Karpas-422 (cell line): ENCODE measurements around the gene DCUN1D3. TPM values are rescaled to one million over a fixed set of nuclear protein-coding genes. Genes with fewer than 3 reads are reported as not detected.

ENCODE experiments used
- DNase-seq: peaks from one replicate; pipeline ENCODE4 v3.0.0-alpha.2; 2015
- H2AFZ ChIP-seq: fragments of 200-600 bp; sonication (generic); 2 replicates; pipeline ENCODE4 v1.6.1; 2014; ENCODE audit warnings: antibody characterized with exemption, low read length, mixed read lengths
- H3K27ac ChIP-seq: fragments of 200-600 bp; sonication (generic); 2 replicates; pipeline ENCODE4 v1.5.1; 2014; ENCODE audit warnings: mild to moderate bottlenecking, low read length, moderate library complexity
- H3K27me3 ChIP-seq: fragments of 200-600 bp; sonication (generic); 2 replicates; pipeline ENCODE4 v1.6.1; 2014; ENCODE audit warnings: low read length, mixed read lengths
- H3K36me3 ChIP-seq: fragments of 200-600 bp; sonication (generic); 2 replicates; pipeline ENCODE4 v1.6.1; 2014; ENCODE audit warnings: low read length, mixed read lengths; ENCODE audit not compliant: insufficient read depth
- H3K4me1 ChIP-seq: fragments of 200-600 bp; sonication (generic); 2 replicates; pipeline ENCODE4 v1.6.1; 2014; ENCODE audit warnings: mild to moderate bottlenecking, low read length, mixed read lengths
- H3K4me2 ChIP-seq: fragments of 200-600 bp; sonication (generic); 2 replicates; pipeline ENCODE4 v1.6.1; 2014; ENCODE audit warnings: low read length, low read depth, mild to moderate bottlenecking; ENCODE audit not compliant: poor library complexity, severe bottlenecking
- H3K4me3 ChIP-seq: fragments of 200-600 bp; sonication (generic); 2 replicates; pipeline ENCODE4 v1.5.1; 2014; ENCODE audit warnings: mild to moderate bottlenecking, antibody characterized with exemption, low read length, mixed read lengths
- H3K79me2 ChIP-seq: fragments of 200-600 bp; sonication (generic); 2 replicates; pipeline ENCODE4 v1.6.1; 2014; ENCODE audit warnings: mild to moderate bottlenecking, low read length, mixed read lengths
- H3K9ac ChIP-seq: fragments of 200-600 bp; sonication (generic); 2 replicates; pipeline ENCODE4 v1.6.0; 2014; ENCODE audit warnings: low read length
- H3K9me2 ChIP-seq: fragments of 200-600 bp; sonication (generic), shearing (Covaris generic); replicated peaks from 2 replicates; pipeline ENCODE4 v1.6.0; 2014; ENCODE audit warnings: mild to moderate bottlenecking, low read length, moderate library complexity; ENCODE audit not compliant: insufficient read depth
- H3K9me3 ChIP-seq: fragments of 300-700, 200-600 bp; sonication (generic); 2 replicates; pipeline ENCODE4 v1.6.1; 2014; ENCODE audit warnings: low read length, mixed read lengths
- H4K20me1 ChIP-seq: fragments of 200-600 bp; sonication (generic); 2 replicates; pipeline ENCODE4 v1.6.1; 2014; ENCODE audit warnings: mild to moderate bottlenecking, antibody characterized with exemption, low read length, low read depth; ENCODE audit not compliant: insufficient read depth
- total RNA-seq: library from RNA; depleted of rRNA; stranded (reverse); fragments of >200 nt; shearing (Covaris generic); gene quantifications from 2 replicates; pipeline ENCODE4 v1.2.3, GENCODE V29; 2014; ENCODE audit warnings: low replicate concordance

The DCUN1D3 gene
- total RNA-seq, 1 experiment from 2014 or later, result 7.3 TPM

DNA sequence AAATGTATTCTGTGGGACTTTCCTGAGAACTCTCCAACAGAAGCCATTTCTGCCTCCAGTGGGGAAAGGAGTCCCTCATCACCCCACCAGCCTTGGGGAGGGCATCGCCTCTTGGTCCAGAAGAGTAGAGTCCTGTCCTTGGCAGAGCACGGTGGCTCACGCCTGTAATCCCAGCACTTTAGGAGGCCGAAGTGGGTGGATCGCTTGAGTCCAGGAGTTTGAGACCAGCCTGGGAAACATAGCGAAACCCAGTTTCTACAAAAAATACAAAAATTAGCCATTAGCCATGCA is 41.4 kb upstream of the DCUN1D3 start:
- Histone ChIP-seq H3K79me2 (no peaks in the 10 kb centered on the region), H3K4me2 (no peak overlapping the region), H3K9ac (no peak overlapping the region), H3K4me1 (no peaks in the 10 kb centered on the region; the same call in 1 of the 2 replicates), H4K20me1 (no peaks in the 10 kb centered on the region), H3K27ac (no peak overlapping the region), H3K27me3 (no peaks in the 10 kb centered on the region), H3K4me3 (no peak overlapping the region), H2AFZ (no peak overlapping the region), H3K9me2 (no peaks in the 10 kb centered on the region), H3K9me3 (no peaks in the 10 kb centered on the region), H3K36me3 (no peaks in the 10 kb centered on the region)
- no peak for DNase-seq

DNA sequence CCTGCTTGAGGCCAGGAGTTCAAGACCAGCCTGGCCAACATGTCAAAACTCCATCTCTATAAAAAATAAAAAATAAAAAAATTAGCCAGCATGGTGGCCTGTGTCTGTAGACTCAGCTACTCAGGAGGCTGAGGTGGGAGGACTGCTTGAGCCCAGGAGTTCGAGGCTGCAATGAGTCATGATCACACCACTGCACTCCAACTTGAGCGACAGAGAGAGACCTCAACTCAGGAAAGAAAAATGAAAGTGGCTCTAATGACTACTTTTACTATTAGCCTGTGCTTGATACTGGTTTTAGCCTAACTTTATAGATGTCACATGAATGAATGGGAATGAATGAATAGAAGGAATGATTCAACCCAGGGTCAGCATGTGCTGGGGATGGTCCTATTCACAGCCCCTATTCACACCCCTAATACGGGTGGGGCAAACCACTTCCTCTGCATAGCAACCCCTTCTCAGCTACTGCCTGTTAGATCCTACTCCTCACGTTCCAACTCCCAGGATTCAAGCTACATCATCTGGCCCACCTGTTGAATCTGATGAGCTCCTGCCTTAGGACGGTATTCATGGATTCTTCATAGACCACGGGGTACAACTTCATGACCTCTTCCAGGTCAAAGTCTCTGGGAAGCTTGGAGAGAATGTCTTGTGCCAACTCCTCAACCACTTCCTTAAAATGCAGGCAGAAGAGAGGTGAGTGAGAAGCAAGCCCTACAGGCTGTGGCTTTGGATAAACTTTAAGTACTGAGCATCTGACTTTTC is 40.9 kb upstream of the DCUN1D3 start:
- DNase-seq, result no peak
- H3K27ac ChIP-seq, result no peak overlapping the region
- no peak overlapping the region for H3K9ac ChIP-seq
- H3K4me1 ChIP-seq, result no peaks in the 10 kb centered on the region; the same call in 1 of the 2 replicates
- H3K4me2 ChIP-seq, result no peak overlapping the region
- no peaks in the 10 kb centered on the region for H3K9me3 ChIP-seq
- no peak overlapping the region for H2AFZ ChIP-seq
- H3K79me2 ChIP-seq, result no peaks in the 10 kb centered on the region
- H3K27me3 ChIP-seq, result no peaks in the 10 kb centered on the region
- H4K20me1 ChIP-seq, result no peaks in the 10 kb centered on the region
- H3K4me3 ChIP-seq, result no peak overlapping the region
- H3K9me2 ChIP-seq, result no peaks in the 10 kb centered on the region
- no peaks in the 10 kb centered on the region for H3K36me3 ChIP-seq

DNA sequence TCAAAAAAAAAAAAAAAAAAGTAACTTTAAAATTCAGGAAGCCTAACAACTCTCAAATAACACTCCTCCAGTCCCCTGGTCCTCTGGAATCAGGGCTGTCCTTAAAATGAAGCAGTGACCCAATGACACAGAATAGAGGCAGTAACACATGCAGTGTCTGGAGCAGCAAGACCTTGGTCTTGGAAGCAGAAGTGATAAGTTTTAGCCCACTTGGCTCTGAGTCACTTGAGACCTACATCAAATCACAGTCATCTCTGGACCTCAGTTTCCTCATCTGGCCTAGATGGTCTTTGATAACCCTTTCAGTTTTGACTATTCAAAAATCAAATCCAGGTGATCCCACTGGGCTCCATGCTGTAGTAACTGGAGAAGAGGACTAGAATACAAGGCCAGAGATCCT is 39.5 kb upstream of the DCUN1D3 start:
- H4K20me1 ChIP-seq, result no peaks in the 10 kb centered on the region
- H3K4me2 ChIP-seq, result no peak overlapping the region
- H3K27ac ChIP-seq, result no peak overlapping the region
- no peaks in the 10 kb centered on the region for H3K4me1 ChIP-seq
- no peaks in the 10 kb centered on the region for H3K9me2 ChIP-seq
- DNase-seq, result no peak
- no peak overlapping the region for H3K4me3 ChIP-seq
- H3K9me3 ChIP-seq, result no peaks in the 10 kb centered on the region
- H3K27me3 ChIP-seq, result no peaks in the 10 kb centered on the region
- no peak overlapping the region for H3K9ac ChIP-seq
- H3K79me2 ChIP-seq, result no peaks in the 10 kb centered on the region
- no peaks in the 10 kb centered on the region for H3K36me3 ChIP-seq
- no peak overlapping the region for H2AFZ ChIP-seq

DNA sequence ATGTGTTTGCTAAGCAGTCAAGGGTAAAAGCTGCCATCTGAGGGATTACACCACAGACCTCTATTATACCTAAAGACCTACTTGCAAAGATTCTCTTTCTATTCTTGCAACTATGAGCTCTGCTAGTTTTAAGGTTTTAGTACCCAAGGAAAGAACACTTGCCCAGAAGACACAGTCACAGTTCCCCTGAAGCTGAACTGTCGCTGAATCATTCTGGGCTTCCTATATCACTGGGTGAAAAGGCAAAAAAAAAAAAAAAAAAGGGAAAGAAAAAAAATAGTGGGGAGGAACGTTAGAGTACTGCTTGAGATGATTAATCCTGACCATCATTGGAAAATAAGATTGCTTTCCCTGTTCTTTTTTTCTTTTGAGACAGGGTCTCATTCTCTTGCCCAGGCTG is 38.3 kb upstream of the DCUN1D3 start:
- Histone ChIP-seq H3K4me3 (no peak overlapping the region), H4K20me1 (no peaks in the 10 kb centered on the region), H3K36me3 (no peaks in the 10 kb centered on the region), H3K9ac (no peak overlapping the region), H3K27ac (no peak overlapping the region), H2AFZ (no peak overlapping the region), H3K9me3 (no peaks in the 10 kb centered on the region), H3K79me2 (no peaks in the 10 kb centered on the region), H3K27me3 (no peaks in the 10 kb centered on the region), H3K9me2 (no peaks in the 10 kb centered on the region), H3K4me2 (no peak overlapping the region), H3K4me1 (no peaks in the 10 kb centered on the region)
- DNase-seq, result no peak

DNA sequence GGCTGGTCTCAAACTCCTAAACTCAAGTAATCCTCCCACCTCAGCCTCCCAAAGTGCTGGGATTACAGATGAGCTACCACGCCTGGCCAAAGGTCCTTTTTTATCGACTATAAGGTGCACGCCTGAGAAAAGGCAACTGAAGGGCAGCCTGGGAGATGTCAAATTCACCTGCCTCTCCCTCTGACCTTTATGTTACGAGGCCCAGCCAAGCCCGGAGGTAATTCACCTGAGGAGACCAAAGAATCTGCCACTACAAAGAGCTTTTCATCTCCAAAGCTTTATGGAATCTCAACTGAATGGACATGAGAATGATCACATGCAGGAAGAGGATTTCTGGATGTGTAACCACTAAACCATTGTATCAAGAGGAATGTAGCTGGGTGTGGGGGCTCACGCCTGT is 37.6 kb upstream of the DCUN1D3 start:
- no peak overlapping the region for H3K9ac ChIP-seq
- no peaks in the 10 kb centered on the region for H3K27me3 ChIP-seq
- H3K79me2 ChIP-seq, result no peaks in the 10 kb centered on the region
- H3K9me2 ChIP-seq, result no peaks in the 10 kb centered on the region
- no peak overlapping the region for H3K27ac ChIP-seq
- H2AFZ ChIP-seq, result no peak overlapping the region
- H3K4me1 ChIP-seq, result no peaks in the 10 kb centered on the region
- H4K20me1 ChIP-seq, result no peaks in the 10 kb centered on the region
- no peaks in the 10 kb centered on the region for H3K9me3 ChIP-seq
- no peaks in the 10 kb centered on the region for H3K36me3 ChIP-seq
- H3K4me3 ChIP-seq, result no peak overlapping the region
- DNase-seq, result no peak
- H3K4me2 ChIP-seq, result no peak overlapping the region

DNA sequence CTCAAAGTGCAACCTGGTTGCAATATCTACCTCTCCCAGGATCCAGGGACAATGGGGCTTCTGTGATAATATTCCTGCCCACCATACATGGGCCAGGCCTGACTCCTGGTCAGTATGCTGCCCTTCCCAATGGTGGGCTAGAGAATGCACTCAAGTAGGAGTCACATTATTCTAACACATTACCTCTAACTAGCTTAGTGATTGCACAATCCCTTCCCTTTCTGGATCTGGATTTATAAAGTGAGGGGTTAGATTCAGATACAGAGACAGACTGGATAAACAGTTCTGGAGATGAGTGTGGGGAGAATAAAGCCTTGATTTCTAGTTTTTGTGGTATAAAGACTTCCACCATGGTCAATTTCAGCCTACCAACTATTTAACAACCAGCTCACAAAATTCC is 33.4 kb upstream of the DCUN1D3 start:
- DNase-seq, result no peak
- H4K20me1 ChIP-seq, result no peaks in the 10 kb centered on the region
- H3K27ac ChIP-seq, result no peak overlapping the region
- no peaks in the 10 kb centered on the region for H3K9me3 ChIP-seq
- H3K79me2 ChIP-seq, result no peaks in the 10 kb centered on the region
- H3K4me2 ChIP-seq, result no peak overlapping the region
- no peak overlapping the region for H3K4me3 ChIP-seq
- no peak overlapping the region for H2AFZ ChIP-seq
- H3K9me2 ChIP-seq, result no peaks in the 10 kb centered on the region
- no peaks in the 10 kb centered on the region for H3K4me1 ChIP-seq
- no peaks in the 10 kb centered on the region for H3K36me3 ChIP-seq
- H3K27me3 ChIP-seq, result no peaks in the 10 kb centered on the region
- H3K9ac ChIP-seq, result no peak overlapping the region

DNA sequence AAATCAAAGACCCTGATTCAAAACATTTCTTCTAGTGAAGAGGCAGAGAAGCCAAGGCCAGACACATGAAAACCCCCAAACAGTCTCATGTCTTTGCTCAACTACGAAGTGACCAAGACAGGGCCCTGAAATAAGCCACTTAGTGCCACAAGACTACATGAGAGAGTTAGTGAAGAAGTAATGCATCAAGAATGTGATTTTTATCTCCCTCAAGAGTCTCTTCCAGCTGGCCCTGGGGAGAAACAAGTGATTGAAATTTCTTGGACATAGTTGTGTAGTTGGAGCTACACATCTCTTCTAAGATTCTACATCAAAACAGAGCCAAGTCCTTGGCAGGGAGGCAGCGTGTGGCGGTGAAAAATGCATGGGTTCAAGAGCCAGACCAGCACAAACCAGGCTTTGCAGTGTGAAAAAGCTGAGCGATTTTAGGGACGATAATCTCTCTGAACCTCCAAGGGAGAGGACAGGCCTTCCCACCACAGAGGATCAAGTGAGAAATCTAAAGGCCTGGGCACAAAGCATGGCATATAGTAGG is 31.0 kb upstream of the DCUN1D3 start:
- Histone ChIP-seq H4K20me1 (no peaks in the 10 kb centered on the region), H3K27ac (no peak overlapping the region), H3K27me3 (no peaks in the 10 kb centered on the region)

DNA sequence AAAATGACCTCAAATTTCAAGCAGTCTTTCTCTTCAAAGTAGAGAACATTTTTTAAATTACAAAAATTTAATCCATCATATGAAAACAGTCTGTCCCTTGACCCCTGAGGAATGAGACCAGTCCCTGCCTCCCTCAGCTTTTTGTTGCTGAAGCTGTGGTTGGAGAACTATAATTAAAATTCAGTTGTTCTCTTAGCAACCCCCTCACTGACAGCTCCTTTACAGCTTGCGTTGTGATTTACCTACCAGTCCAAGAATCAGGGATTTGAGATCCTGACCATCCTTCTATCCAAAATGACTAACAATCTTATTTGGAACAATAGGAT is 30.2 kb upstream of the DCUN1D3 start:
- H4K20me1 ChIP-seq, result no peaks in the 10 kb centered on the region
- DNase-seq, result no peak
- no peaks in the 10 kb centered on the region for H3K9me2 ChIP-seq
- no peaks in the 10 kb centered on the region for H3K79me2 ChIP-seq
- no peaks in the 10 kb centered on the region for H3K27me3 ChIP-seq
- no peak overlapping the region for H3K4me3 ChIP-seq
- no peak overlapping the region for H3K27ac ChIP-seq
- H3K4me2 ChIP-seq, result no peak overlapping the region
- H2AFZ ChIP-seq, result no peak overlapping the region
- no peaks in the 10 kb centered on the region for H3K9me3 ChIP-seq
- no peak overlapping the region for H3K9ac ChIP-seq
- no peaks in the 10 kb centered on the region for H3K4me1 ChIP-seq
- no peaks in the 10 kb centered on the region for H3K36me3 ChIP-seq

More for the DNA sequence above, 31.0 kb upstream of the DCUN1D3 start:
- Histone ChIP-seq H3K9ac (no peak overlapping the region), H3K36me3 (no peaks in the 10 kb centered on the region), H3K4me1 (no peaks in the 10 kb centered on the region), H3K9me3 (no peaks in the 10 kb centered on the region), H3K4me2 (no peak overlapping the region), H3K9me2 (no peaks in the 10 kb centered on the region), H2AFZ (no peak overlapping the region), H3K79me2 (no peaks in the 10 kb centered on the region), H3K4me3 (no peak overlapping the region)
- DNase-seq, result no peak
